Upper lobe of left lung (tissue), 4 donors: Measurements from ENCODE around the gene ASB1.

Experiments
- EP300 ChIP-seq, 4 donors: sonication (generic); formaldehyde crosslinking; IDR thresholded peaks; one replicate each; pipeline ENCODE4 v1.5.1; 2017; ENCODE audit warnings: antibody characterized with exemption in 4 of 4, control low read depth in 2 of 4
- POLR2A ChIP-seq, 4 donors: fragments of 450-650 bp; IDR thresholded peaks; one replicate each; pipeline ENCODE4 v1.5.1; 2016 to 2017; ENCODE audit warnings: antibody characterized with exemption in 4 of 4, mild to moderate bottlenecking in 2 of 4
- POLR2AphosphoS5 ChIP-seq, 2 donors: sonication (generic); formaldehyde crosslinking; IDR thresholded peaks; one replicate each; pipeline ENCODE4 v1.5.1; 2017; ENCODE audit warnings: antibody characterized with exemption in 2 of 2
- TF ChIP-seq, protein P1 (sequence below), 6 experiments: fragments of 450-650 bp in 4 of 6; fragments of 200-600 bp in 2 of 6; sonication (generic) in 2 of 6; IDR thresholded peaks; one replicate each; pipeline ENCODE4 v1.5.1; 2016 to 2019; ENCODE audit warnings: antibody characterized with exemption in 6 of 6

DNA sequence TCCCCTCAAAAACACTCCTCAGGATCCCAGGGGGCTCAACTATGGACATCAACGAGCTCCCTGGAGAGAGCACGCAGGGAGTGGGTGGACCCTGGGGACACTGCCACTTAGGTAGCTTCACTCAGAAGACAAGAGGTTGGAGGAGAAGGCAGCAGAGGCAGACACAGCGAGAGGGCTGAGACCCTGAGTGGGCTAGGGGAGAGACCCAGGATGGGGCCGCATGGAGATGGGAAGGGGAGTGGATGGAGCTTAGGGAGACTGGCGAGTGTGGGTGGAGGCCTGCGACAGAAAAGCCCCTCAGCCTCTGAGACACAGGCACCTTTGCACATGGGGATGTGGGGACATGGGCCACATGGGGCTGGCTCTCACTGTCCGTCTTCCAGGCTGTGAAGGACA is 70.9 kb downstream of the ASB1 start:
- TF ChIP-seq, protein P1, sequence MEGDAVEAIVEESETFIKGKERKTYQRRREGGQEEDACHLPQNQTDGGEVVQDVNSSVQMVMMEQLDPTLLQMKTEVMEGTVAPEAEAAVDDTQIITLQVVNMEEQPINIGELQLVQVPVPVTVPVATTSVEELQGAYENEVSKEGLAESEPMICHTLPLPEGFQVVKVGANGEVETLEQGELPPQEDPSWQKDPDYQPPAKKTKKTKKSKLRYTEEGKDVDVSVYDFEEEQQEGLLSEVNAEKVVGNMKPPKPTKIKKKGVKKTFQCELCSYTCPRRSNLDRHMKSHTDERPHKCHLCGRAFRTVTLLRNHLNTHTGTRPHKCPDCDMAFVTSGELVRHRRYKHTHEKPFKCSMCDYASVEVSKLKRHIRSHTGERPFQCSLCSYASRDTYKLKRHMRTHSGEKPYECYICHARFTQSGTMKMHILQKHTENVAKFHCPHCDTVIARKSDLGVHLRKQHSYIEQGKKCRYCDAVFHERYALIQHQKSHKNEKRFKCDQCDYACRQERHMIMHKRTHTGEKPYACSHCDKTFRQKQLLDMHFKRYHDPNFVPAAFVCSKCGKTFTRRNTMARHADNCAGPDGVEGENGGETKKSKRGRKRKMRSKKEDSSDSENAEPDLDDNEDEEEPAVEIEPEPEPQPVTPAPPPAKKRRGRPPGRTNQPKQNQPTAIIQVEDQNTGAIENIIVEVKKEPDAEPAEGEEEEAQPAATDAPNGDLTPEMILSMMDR (IDR thresholded peaks at IDR 0.05) = no peak
- TF ChIP-seq POLR2A (IDR thresholded peaks at IDR 0.05) (no peak), EP300 (IDR thresholded peaks at IDR 0.05) (no peak), POLR2AphosphoS5 (IDR thresholded peaks at IDR 0.05) (no peak)
